Effector memory CD8-positive, alpha-beta T cell (primary cell): Measurements from ENCODE around the gene HEYL.
A peak's percentile ranks its signal among the peaks of the same experiment; 100 is the strongest.

Experiments used
- ATAC-seq: fragments of 150-1000 bp; cut with Tn5 transposase; replicated peaks from 2 replicates; pipeline ENCODE4 v1.10.0; 2021; ENCODE audit warnings: mild to moderate bottlenecking, moderate library complexity
- DNase-seq, 3 experiments: peaks; one replicate each; pipeline ENCODE4 v3.0.0; 2021
- H3K27ac Mint-ChIP-seq, 2 donors: one replicate each; pipeline ENCODE4 v1.8.0; 2022; ENCODE audit warnings: mild to moderate bottlenecking in 2 of 2, mixed read lengths in 2 of 2, moderate library complexity in 2 of 2
- H3K27me3 Mint-ChIP-seq, 2 donors: one replicate each; pipeline ENCODE4 v1.8.0; 2022; ENCODE audit warnings: mixed read lengths in 2 of 2
- H3K36me3 Mint-ChIP-seq: one replicate; pipeline ENCODE4 v1.8.0; 2022; ENCODE audit warnings: mild to moderate bottlenecking, moderate library complexity, mixed read lengths; ENCODE audit not compliant: insufficient read depth
- H3K4me1 Mint-ChIP-seq, 2 donors: one replicate each; pipeline ENCODE4 v1.8.0; 2022; ENCODE audit warnings: low read depth in 2 of 2, mixed read lengths in 2 of 2
- H3K4me3 Mint-ChIP-seq, 2 donors: one replicate each; pipeline ENCODE4 v1.8.0; 2022; ENCODE audit warnings: mild to moderate bottlenecking in 2 of 2, mixed read lengths in 2 of 2, moderate library complexity in 2 of 2
- H3K9me3 Mint-ChIP-seq, 2 donors: one replicate each; pipeline ENCODE4 v1.8.0; 2022; ENCODE audit warnings: mixed read lengths in 2 of 2

HEYL gene

GRCh38 chr1:39676948-39677548 lies 37.6 kb upstream of the HEYL start:
- Mint-ChIP-seq H3K9me3 (no peaks in the 10 kb centered on the region), H3K36me3 (peaks cover 10% of the 10 kb centered on the region), H3K4me3 (no peak overlapping the region), H3K4me1 (no peaks in the 10 kb centered on the region), H3K27me3 (peaks cover 0 to 12% of the 10 kb centered on the region in 2 donors), H3K27ac (no peak overlapping the region)
- ATAC-seq (no peak), DNase-seq (no peak)

- DNase-seq (no peak), ATAC-seq (no peak)
- Mint-ChIP-seq H3K4me1 (no peaks in the 10 kb centered on the region), H3K36me3 (peaks cover 10% of the 10 kb centered on the region), H3K4me3 (no peak overlapping the region), H3K27ac (no peak overlapping the region), H3K9me3 (no peaks in the 10 kb centered on the region), H3K27me3 (peaks cover 10 to 23% of the 10 kb centered on the region in 2 donors)
These were observed 35.8 kb upstream of the HEYL start for GRCh38 chr1:39675220-39675619.

- no peak for DNase-seq
- H3K36me3 Mint-ChIP-seq = peaks cover 10% of the 10 kb centered on the region
- ATAC-seq = no peak
These were observed 33.8 kb upstream of the HEYL start for GRCh38 chr1:39673215-39673614.

GRCh38 chr1:39672551-39672947 lies 33.1 kb upstream of the HEYL start:
- Mint-ChIP-seq H3K36me3 (peaks cover 10% of the 10 kb centered on the region), H3K4me1 (no peaks in the 10 kb centered on the region), H3K27ac (no peak overlapping the region), H3K9me3 (no peaks in the 10 kb centered on the region), H3K27me3 (peaks cover 25 to 50% of the 10 kb centered on the region in 2 donors), H3K4me3 (peak overlapping the region; percentile 17 to 19)
- no peak for DNase-seq
- no peak for ATAC-seq

More at GRCh38 chr1:39673215-39673614, 33.8 kb upstream of the HEYL start:
- H3K27ac Mint-ChIP-seq = no peak overlapping the region
- H3K4me3 Mint-ChIP-seq = no peak overlapping the region
- H3K4me1 Mint-ChIP-seq = no peaks in the 10 kb centered on the region
- peaks cover 24 to 43% of the 10 kb centered on the region in 2 donors for H3K27me3 Mint-ChIP-seq
- no peaks in the 10 kb centered on the region for H3K9me3 Mint-ChIP-seq

GRCh38 chr1:39671793-39672550 lies 32.5 kb upstream of the HEYL start, which contains the start of gene NT5C1A:
TSS of gene NT5C1A (minus strand) at chr1:39672107. CDS start at chr1:39672038, 69 bp downstream.
- Mint-ChIP-seq H3K9me3 (no peaks in the 10 kb centered on the region), H3K27ac (no peak within 1 kb of the TSS), H3K4me3 (peak within 1 kb of the TSS; percentile 19 to 35), H3K27me3 (peaks cover 25 to 56% of the 10 kb centered on the region in 2 donors), H3K36me3 (peaks cover 10% of the 10 kb centered on the region), H3K4me1 (no peaks in the 10 kb centered on the region)
- no peak for DNase-seq
- ATAC-seq = peak; percentile 63

- Mint-ChIP-seq H3K4me1 (no peaks in the 10 kb centered on the region), H3K36me3 (peaks cover 10% of the 10 kb centered on the region), H3K27ac (no peak overlapping the region), H3K9me3 (no peaks in the 10 kb centered on the region), H3K27me3 (peaks cover 25 to 61% of the 10 kb centered on the region in 2 donors), H3K4me3 (peak overlapping the region in 1 of 2 donors; percentile 10)
- no peak for ATAC-seq
- DNase-seq = no peak
These were observed 32.0 kb upstream of the HEYL start for GRCh38 chr1:39671433-39671792.

GRCh38 chr1:39670689-39671088 lies 31.2 kb upstream of the HEYL start:
- peaks cover 25 to 63% of the 10 kb centered on the region in 2 donors for H3K27me3 Mint-ChIP-seq
- H3K36me3 Mint-ChIP-seq = peaks cover 7% of the 10 kb centered on the region
- no peak for ATAC-seq
- H3K27ac Mint-ChIP-seq = no peak overlapping the region
- no peaks in the 10 kb centered on the region for H3K4me1 Mint-ChIP-seq
- DNase-seq = no peak
- H3K4me3 Mint-ChIP-seq = peak overlapping the region in 1 of 2 donors; percentile 35
- no peaks in the 10 kb centered on the region for H3K9me3 Mint-ChIP-seq

- H3K36me3 Mint-ChIP-seq = peaks cover 6% of the 10 kb centered on the region
- no peak for ATAC-seq
- no peaks in the 10 kb centered on the region for H3K4me1 Mint-ChIP-seq
- H3K4me3 Mint-ChIP-seq = no peak overlapping the region
- H3K27ac Mint-ChIP-seq = no peak overlapping the region
- H3K27me3 Mint-ChIP-seq = peaks cover 25 to 63% of the 10 kb centered on the region in 2 donors
- DNase-seq = no peak
- H3K9me3 Mint-ChIP-seq = no peaks in the 10 kb centered on the region
These were observed 29.5 kb upstream of the HEYL start for GRCh38 chr1:39668894-39669293.

GRCh38 chr1:39668111-39668510 lies 28.7 kb upstream of the HEYL start:
- H3K4me1 Mint-ChIP-seq = no peaks in the 10 kb centered on the region
- H3K9me3 Mint-ChIP-seq = no peaks in the 10 kb centered on the region
- peaks cover 6% of the 10 kb centered on the region for H3K36me3 Mint-ChIP-seq
- no peak for DNase-seq
- H3K27ac Mint-ChIP-seq = peak overlapping the region in 1 of 2 donors; percentile 38
- ATAC-seq = no peak
- H3K27me3 Mint-ChIP-seq = peaks cover 25 to 61% of the 10 kb centered on the region in 2 donors
- H3K4me3 Mint-ChIP-seq = no peak overlapping the region

- Mint-ChIP-seq H3K4me1 (no peaks in the 10 kb centered on the region), H3K27me3 (peaks cover 25 to 51% of the 10 kb centered on the region in 2 donors), H3K27ac (no peak overlapping the region), H3K9me3 (no peaks in the 10 kb centered on the region), H3K4me3 (no peak overlapping the region), H3K36me3 (peaks cover 2% of the 10 kb centered on the region)
- ATAC-seq (no peak), DNase-seq (no peak)
These were observed 27.3 kb upstream of the HEYL start for GRCh38 chr1:39666772-39667171.

GRCh38 chr1:39663559-39663958 lies 24.1 kb upstream of the HEYL start:
- Mint-ChIP-seq H3K4me3 (no peak overlapping the region), H3K9me3 (no peaks in the 10 kb centered on the region), H3K27ac (no peak overlapping the region), H3K27me3 (peaks cover 5 to 23% of the 10 kb centered on the region in 2 donors), H3K4me1 (no peaks in the 10 kb centered on the region), H3K36me3 (peaks cover 2% of the 10 kb centered on the region)
- ATAC-seq (no peak), DNase-seq (no peak)

- Mint-ChIP-seq H3K4me1 (peaks cover 0 to 3% of the 10 kb centered on the region in 2 donors), H3K4me3 (no peak overlapping the region), H3K27me3 (peaks cover 0 to 22% of the 10 kb centered on the region in 2 donors), H3K36me3 (peaks cover 2% of the 10 kb centered on the region), H3K27ac (no peak overlapping the region), H3K9me3 (no peaks in the 10 kb centered on the region)
- ATAC-seq (no peak), DNase-seq (no peak)
These were observed 23.4 kb upstream of the HEYL start for GRCh38 chr1:39662861-39663260.

- H3K4me1 Mint-ChIP-seq = peaks cover 0 to 6% of the 10 kb centered on the region in 2 donors
- H3K36me3 Mint-ChIP-seq = peaks cover 2% of the 10 kb centered on the region
- H3K4me3 Mint-ChIP-seq = no peak overlapping the region
- ATAC-seq = no peak
- peaks cover 0 to 17% of the 10 kb centered on the region in 2 donors for H3K27me3 Mint-ChIP-seq
- H3K27ac Mint-ChIP-seq = no peak overlapping the region
- no peak for DNase-seq
- no peaks in the 10 kb centered on the region for H3K9me3 Mint-ChIP-seq
These were observed 20.1 kb upstream of the HEYL start for GRCh38 chr1:39659538-39659937.

GRCh38 chr1:39659110-39659509 lies 19.7 kb upstream of the HEYL start:
- Mint-ChIP-seq H3K27me3 (peaks cover 0 to 21% of the 10 kb centered on the region in 2 donors), H3K27ac (no peak overlapping the region), H3K9me3 (no peaks in the 10 kb centered on the region), H3K4me1 (peaks cover 0 to 6% of the 10 kb centered on the region in 2 donors), H3K36me3 (no peaks in the 10 kb centered on the region), H3K4me3 (no peak overlapping the region)
- ATAC-seq = no peak
- DNase-seq = no peak
